Measurements from ENCODE around the gene CENPE. TPM values are rescaled to one million over a fixed set of nuclear protein-coding genes. Genes with fewer than 3 reads are reported as not detected.
A peak's percentile ranks its signal among the peaks of the same experiment; 100 is the strongest.

The CENPE gene
- total RNA-seq, 1 experiment from 2014 or later: 38.1 TPM

DNA sequence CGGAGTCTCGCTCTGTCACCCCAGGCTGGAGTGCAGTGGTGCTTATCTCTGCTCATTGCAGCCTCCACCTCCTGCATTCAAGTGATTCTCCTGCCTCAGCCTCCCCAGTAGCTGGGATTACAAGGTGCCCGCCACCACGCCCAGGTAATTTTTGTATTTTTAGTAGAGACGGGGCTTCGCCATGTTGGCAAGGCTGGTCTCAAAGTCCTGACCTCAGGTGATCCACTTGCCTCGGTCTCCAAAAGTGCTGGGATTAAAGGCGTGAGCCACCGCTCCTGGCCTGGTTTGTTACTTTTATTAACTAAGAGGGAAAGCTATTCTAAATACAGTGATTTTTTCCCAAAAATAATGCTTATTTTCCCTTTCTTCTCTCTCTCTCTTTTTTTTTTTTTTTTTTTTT lies 866 bp upstream of the CENPE start:
- no CpG with 5 or more reads among the region's 9 CpGs for WGBS (ENCODE audit: extremely low coverage, insufficient read length, low lambda C conversion rate)
- H3K79me2 ChIP-seq (ENCODE audit: insufficient read depth, low read length): no peaks in the 10 kb centered on the region; the same call in 1 of the 2 replicates
- no peak for TF ChIP-seq CTCF (conservative IDR thresholded peaks at IDR 0.05)

More for the DNA sequence above, 866 bp upstream of the CENPE start:
- Histone ChIP-seq H4K8ac (replicated peaks; ENCODE audit: insufficient read length, low read depth, low read length) (no peak overlapping the region), H3K14ac (ENCODE audit: insufficient read depth, low read length) (no peak overlapping the region), H3K27me3 (ENCODE audit: insufficient read depth, low read length) (no peaks in the 10 kb centered on the region), H2BK12ac (ENCODE audit: insufficient read length, low read depth, low read length) (no peak overlapping the region), H4K5ac (ENCODE audit: insufficient read length, low read depth, low read length) (no peak overlapping the region), H3K4me2 (ENCODE audit: insufficient read depth, insufficient read length, low read length) (peak overlapping the region; percentile 55), H2BK15ac (ENCODE audit: low read depth, low read length) (no peak overlapping the region), H3K27ac (ENCODE audit: insufficient read length, low read depth, low read length) (no peak overlapping the region), H3K4ac (ENCODE audit: low read depth, low read length) (no peak overlapping the region), H3K56ac (ENCODE audit: insufficient read length, low read depth, low read length) (no peak overlapping the region), H2AFZ (ENCODE audit: low read length) (no peak overlapping the region), H3K9ac (ENCODE audit: extremely low read depth, insufficient read length, low read length) (no peak overlapping the region), H2AK5ac (ENCODE audit: insufficient read length, low read length) (no peak overlapping the region), H4K91ac (ENCODE audit: insufficient read length, low read depth, low read length) (no peak overlapping the region), H2BK20ac (ENCODE audit: low read depth, low read length, poor library complexity, severe bottlenecking) (no peak overlapping the region), H3K9me3 (ENCODE audit: control insufficient read depth, low read depth, low read length) (no peaks in the 10 kb centered on the region), H3K4me1 (ENCODE audit: insufficient read depth, low read length) (no peaks in the 10 kb centered on the region), H3T11ph (ENCODE audit: low read length) (no peak overlapping the region), H3K79me1 (ENCODE audit: insufficient read depth, low read depth, low read length, poor library complexity, severe bottlenecking) (no peaks in the 10 kb centered on the region), H2BK5ac (ENCODE audit: insufficient read length, low read length) (no peak overlapping the region), H2BK120ac (ENCODE audit: low read depth, low read length, poor library complexity, severe bottlenecking) (no peak overlapping the region), H4K20me1 (ENCODE audit: control insufficient read depth, insufficient read depth, insufficient read length) (no peaks in the 10 kb centered on the region), H3K23ac (ENCODE audit: insufficient read length, low read depth, low read length) (no peak overlapping the region), H3K23me2 (ENCODE audit: insufficient read length, low read depth, low read length, poor library complexity, severe bottlenecking) (peaks cover 3% of the 10 kb centered on the region), H3K18ac (ENCODE audit: insufficient read length, low read depth, low read length) (no peak overlapping the region)
- H3K27me3 Mint-ChIP-seq (ENCODE audit: low read depth): no peaks in the 10 kb centered on the region
- peaks cover 18 to 24% (median 23%) of the 10 kb centered on the region in 3 experiments; a peak in 6 of 7 replicates for H3K36me3 Mint-ChIP-seq (ENCODE audit: insufficient read depth in 1 of 3, low read depth in 3 of 3)
- H3K9me3 Mint-ChIP-seq: no peaks in the 10 kb centered on the region
- DNase-seq: no peak
- no peak overlapping the region for H3K27ac Mint-ChIP-seq
- peak overlapping the region in 1 of 2 experiments; percentile 93; a peak in 1 of 5 replicates for H3K4me3 Mint-ChIP-seq
- peaks cover 12 to 15% of the 10 kb centered on the region in 2 experiments for H3K4me1 Mint-ChIP-seq

Measured in H9 (cell line).